HepG2 (cell line): ENCODE results near the gene PVR. TPM values are rescaled to one million over a fixed set of nuclear protein-coding genes. Genes with fewer than 3 reads are reported as not detected.

Source experiments
- CTCF ChIP-seq: sonication (generic); formaldehyde crosslinking; IDR thresholded peaks from 2 replicates; pipeline ENCODE4 v1.5.0; 2020; ENCODE audit warnings: mild to moderate bottlenecking, missing genetic modification reagents, moderate library complexity
- DMAP1 ChIP-seq: IDR thresholded peaks from 2 replicates; pipeline ENCODE4 v1.6.1; 2016
- GTF3A ChIP-seq: sonication (generic); formaldehyde crosslinking; conservative IDR thresholded peaks from 2 replicates; pipeline ENCODE4 v1.4.0; 2020; ENCODE audit warnings: mild to moderate bottlenecking, missing genetic modification reagents
- HIVEP1 ChIP-seq: sonication (generic); formaldehyde crosslinking; IDR thresholded peaks from 2 replicates; pipeline ENCODE4 v1.4.0; 2020; ENCODE audit warnings: mild to moderate bottlenecking, missing genetic modification reagents
- MEIS1 ChIP-seq: sonication (generic); formaldehyde crosslinking; IDR thresholded peaks from 2 replicates; pipeline ENCODE4 v1.9.0; 2021; ENCODE audit warnings: mild to moderate bottlenecking, missing genetic modification reagents, moderate library complexity, borderline replicate concordance
- NCOA5 ChIP-seq: sonication (generic); formaldehyde crosslinking; IDR thresholded peaks from 2 replicates; pipeline ENCODE4 v1.4.0; 2020; ENCODE audit warnings: missing genetic modification reagents
- NPAS2 ChIP-seq: sonication (generic); formaldehyde crosslinking; IDR thresholded peaks from 2 replicates; pipeline ENCODE4 v1.8.0; 2022; ENCODE audit warnings: mild to moderate bottlenecking, missing genetic modification reagents, borderline replicate concordance
- PRDM4 ChIP-seq: sonication (generic); formaldehyde crosslinking; IDR thresholded peaks from 2 replicates; pipeline ENCODE4 v1.9.0; 2021; ENCODE audit warnings: missing genetic modification reagents, borderline replicate concordance
- RBAK ChIP-seq: sonication (generic); formaldehyde crosslinking; IDR thresholded peaks from 2 replicates; pipeline ENCODE4 v1.5.1; 2020; ENCODE audit warnings: mild to moderate bottlenecking, missing genetic modification reagents
- TBP ChIP-seq: sonication (generic); formaldehyde crosslinking; IDR thresholded peaks from 2 replicates; pipeline ENCODE4 v1.5.0; 2020; ENCODE audit warnings: missing genetic modification reagents
- ZBTB46 ChIP-seq: sonication (generic); formaldehyde crosslinking; IDR thresholded peaks from 2 replicates; pipeline ENCODE4 v1.4.0; 2020; ENCODE audit warnings: mild to moderate bottlenecking, missing genetic modification reagents, borderline replicate concordance
- ZIK1 ChIP-seq: sonication (generic); formaldehyde crosslinking; IDR thresholded peaks from 2 replicates; pipeline ENCODE4 v1.5.0; 2020; ENCODE audit warnings: mild to moderate bottlenecking, low read depth, missing genetic modification reagents, borderline replicate concordance
- ZNF12 ChIP-seq: sonication (generic); formaldehyde crosslinking; IDR thresholded peaks from 2 replicates; pipeline ENCODE4 v1.5.0; 2020; ENCODE audit warnings: missing genetic modification reagents
- ZNF20 ChIP-seq: sonication (generic); formaldehyde crosslinking; IDR thresholded peaks from 2 replicates; pipeline ENCODE4 v1.4.0; 2020; ENCODE audit warnings: mild to moderate bottlenecking, moderate library complexity, missing genetic modification reagents
- ZNF350 ChIP-seq: sonication (generic); formaldehyde crosslinking; IDR thresholded peaks from 2 replicates; pipeline ENCODE4 v1.4.0; 2020; ENCODE audit warnings: mild to moderate bottlenecking, low read depth, missing genetic modification reagents, borderline replicate concordance
- ZNF556 ChIP-seq: sonication (generic); formaldehyde crosslinking; IDR thresholded peaks from 2 replicates; pipeline ENCODE4 v1.4.0; 2020; ENCODE audit warnings: mild to moderate bottlenecking, missing genetic modification reagents, borderline replicate concordance
- ZNF75D ChIP-seq: sonication (generic); formaldehyde crosslinking; IDR thresholded peaks from 2 replicates; pipeline ENCODE4 v1.8.1; 2023; ENCODE audit warnings: missing genetic modification reagents, mild to moderate bottlenecking, borderline replicate concordance
- ZNF770 ChIP-seq: sonication (generic); formaldehyde crosslinking; IDR thresholded peaks from 2 replicates; pipeline ENCODE4 v1.5.0; 2020; ENCODE audit warnings: mild to moderate bottlenecking, missing genetic modification reagents
- ZNF772 ChIP-seq: sonication (generic); formaldehyde crosslinking; IDR thresholded peaks from 2 replicates; pipeline ENCODE4 v1.5.0; 2020; ENCODE audit warnings: mild to moderate bottlenecking, missing genetic modification reagents
- polyA plus RNA-seq, 8 experiments: library from polyadenylated mRNA; depleted of rRNA in 3 of 8; stranded (reverse) in 7 of 8; unstranded in 1 of 8; fragments of >200 nt; fragmentation: Illumina TruSeq in 4 of 8; extraction: Trizol in 4 of 8; gene quantifications; 2 replicates each; pipeline versions ENCODE4 v1.2.1 to v1.2.3, GENCODE V29; 2011 to 2016; ENCODE audit warnings: low read depth in 4 of 8, missing spikeins in 1 of 8, mixed read lengths in 1 of 8; ENCODE audit not compliant: insufficient read depth in 1 of 8
- total RNA-seq, 5 experiments: library from RNA; depleted of rRNA; stranded (reverse); fragments of >200 nt; fragmentation: Illumina TruSeq; extraction: Trizol; gene quantifications; 2 replicates each; pipeline ENCODE4 v1.2.3, GENCODE V29; 2016; ENCODE audit warnings: low read depth in 1 of 5

The PVR gene
- total and polyA plus RNA-seq, 2 of the 13 experiments (the other 11 are each of a cell fraction or from before 2014, with no cell fraction given): 43.4 to 46.6 TPM

GRCh38 chr19:44644402-44645016 lies 799 bp downstream of the PVR start (continued):
- peak; percentile 40; the same call in 1 of the 2 replicates for TF ChIP-seq ZNF350 (CRISPR knock-in tag)
- TF ChIP-seq ZNF75D: 0 out of 2 replicates have a peak, but pooled peaks have one; percentile 30
- 0 out of 2 replicates have a peak, but pooled peaks have one; percentile 5 for TF ChIP-seq ZBTB46 (CRISPR knock-in tag)
- 0 out of 2 replicates have a peak, but pooled peaks have one; percentile 61 for TF ChIP-seq ZNF772 (CRISPR knock-in tag)
- peak; percentile 1; the same call in 1 of the 2 replicates for TF ChIP-seq DMAP1 (CRISPR knock-in tag)
- TF ChIP-seq RBAK (CRISPR knock-in tag): no peak
- 0 out of 2 replicates have a peak, but pooled peaks have one; percentile 5 for TF ChIP-seq ZNF20 (CRISPR knock-in tag)
- TF ChIP-seq ZNF12 (CRISPR knock-in tag): 0 out of 2 replicates have a peak, but pooled peaks have one; percentile 2
- TF ChIP-seq NPAS2 (CRISPR knock-in tag): no peak
- TF ChIP-seq ZIK1 (CRISPR knock-in tag): no peak
- TF ChIP-seq ZNF556 (CRISPR knock-in tag): no peak
- peak; percentile 2; the same call in 1 of the 2 replicates for TF ChIP-seq CTCF (CRISPR knock-in tag)
- TF ChIP-seq MEIS1 (CRISPR knock-in tag): no peak
- TF ChIP-seq NCOA5 (CRISPR knock-in tag): no peak
- TF ChIP-seq PRDM4 (CRISPR knock-in tag): 0 out of 2 replicates have a peak, but pooled peaks have one; percentile 57
- no peak for TF ChIP-seq TBP (CRISPR knock-in tag)
- no peak for TF ChIP-seq GTF3A (CRISPR knock-in tag)
- peak; percentile 87 for TF ChIP-seq ZNF770
- no peak; the same call in 1 of the 2 replicates for TF ChIP-seq HIVEP1 (CRISPR knock-in tag)
